ENCODE results near the gene UCK1. TPM values are rescaled to one million over a fixed set of nuclear protein-coding genes. Genes with fewer than 3 reads are reported as not detected.
A peak's percentile ranks its signal among the peaks of the same experiment; 100 is the strongest.

The UCK1 gene
- total and polyA plus RNA-seq, 2 of the 4 experiments (the other 2 are of a cell fraction): 17.9 to 21.4 TPM

DNA sequence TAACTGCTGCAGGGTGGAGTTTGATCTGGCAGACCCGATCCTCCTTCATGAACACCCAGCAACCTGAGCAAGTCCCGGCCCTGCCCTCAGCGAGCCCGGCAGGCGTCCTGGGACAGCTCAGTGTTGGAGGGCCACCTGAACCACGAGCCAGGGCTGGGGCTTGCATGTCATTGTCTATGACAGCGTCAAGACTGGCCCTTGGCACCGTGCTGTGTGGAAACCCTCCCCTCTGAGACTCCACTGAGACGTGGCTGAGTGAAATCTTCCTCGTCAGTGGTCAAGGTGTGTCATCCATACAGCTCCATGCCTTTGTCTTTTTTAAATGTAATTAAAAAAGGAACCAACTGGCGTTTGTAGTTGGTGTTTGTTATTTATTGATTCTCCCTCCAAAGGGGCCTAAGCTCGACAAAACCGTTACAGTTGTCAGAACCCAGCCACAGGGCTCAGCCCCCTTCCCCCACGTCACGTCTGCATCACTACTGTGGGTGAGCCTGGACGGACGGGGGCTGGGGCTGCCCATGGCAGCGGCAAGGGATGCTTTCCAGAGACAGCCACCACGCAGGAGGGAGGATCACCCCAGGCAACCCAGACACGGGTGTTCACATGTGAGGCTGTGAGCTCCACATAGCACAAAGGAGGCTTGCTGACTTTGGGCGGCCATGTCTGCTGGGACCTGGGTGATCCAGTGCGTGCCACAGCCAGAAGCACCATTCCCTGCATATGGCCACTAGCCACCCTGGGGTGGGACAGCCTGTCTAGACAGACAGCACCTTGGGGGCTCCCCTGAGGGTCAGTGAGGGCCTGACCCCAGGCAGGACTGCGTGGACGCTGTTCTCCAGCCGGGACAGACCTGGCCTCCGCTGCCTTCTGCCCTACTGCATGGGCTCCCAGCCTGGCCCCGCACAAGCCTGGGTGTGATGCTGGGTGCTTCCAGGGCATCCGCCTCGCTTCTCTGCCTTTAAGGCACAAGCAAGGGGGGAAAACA is 7.3 kb downstream of the UCK1 start (continued):
- TF ChIP-seq FOS (IDR thresholded peaks at IDR 0.05; ENCODE audit: low read depth, low read length) (no peak), RFX5 (IDR thresholded peaks at IDR 0.05; ENCODE audit: low read depth, low read length) (no peak)

- DNase-seq (no peak), ATAC-seq (ENCODE audit: low read depth) (no peak)
- POLR2A ChIA-PET (ENCODE audit: unreplicated experiment): no interaction called here
- H4K91ac ChIP-seq (ENCODE audit: insufficient read depth, low read depth, low read length): no peak overlapping the region
- H2AK5ac ChIP-seq (ENCODE audit: low read depth, low read length): no peak overlapping the region
- CTCF ChIA-PET: no interaction called here
- H3K27ac ChIP-seq (ENCODE audit: insufficient read depth, low read length): no peak overlapping the region
- peaks cover 9% of the 10 kb centered on the region; the same call in 1 of the 2 replicates for H4K20me1 ChIP-seq (ENCODE audit: insufficient read depth, low read length)
- H3K9me1 ChIP-seq (ENCODE audit: insufficient read depth, low read length): no peaks in the 10 kb centered on the region
- H3K4me3 ChIP-seq (ENCODE audit: insufficient read depth, low read depth, low read length): no peak overlapping the region
- 85% methylated on average over 4 of the region's 9 CpGs; no CpG with 5 or more reads in 1 of the 2 experiments for WGBS, 2 experiments (ENCODE audit: extremely low coverage in 2 of 2, insufficient read length in 1 of 2)
- H3K23ac ChIP-seq (ENCODE audit: low read depth, low read length): no peak overlapping the region
- no peak overlapping the region for H3K4ac ChIP-seq (ENCODE audit: low read depth, low read length)
- TSS peak; percentile 91 for BruUV-seq (replicated peaks)
- no peak overlapping the region for H3K18ac ChIP-seq (ENCODE audit: low read depth, low read length)
- dilution Hi-C loops (cut with HindIII; ENCODE audit: low sequenced_read_pairs, unreplicated experiment) (no loop called here), in situ Hi-C loops (cut with MboI; ENCODE audit: low sequenced_read_pairs) (no loop called here), intact Hi-C loops (cut with micrococcal nuclease) (no loop called here)
- no peak overlapping the region for H2BK15ac ChIP-seq (ENCODE audit: low read depth, low read length)
- no peak overlapping the region for H3K9ac ChIP-seq (ENCODE audit: low read depth, low read length)
- peaks cover 74% of the 10 kb centered on the region for H3K36me3 ChIP-seq (ENCODE audit: control insufficient read depth, insufficient read depth, low read length)
- no peaks in the 10 kb centered on the region for H3K9me3 ChIP-seq (ENCODE audit: control insufficient read depth, insufficient read depth, low read length)
- H3K27me3 ChIP-seq (ENCODE audit: control insufficient read depth, insufficient read depth, low read length): no peaks in the 10 kb centered on the region
- no peak overlapping the region for H2AFZ ChIP-seq (replicated peaks; ENCODE audit: low read length, poor library complexity)
- H2BK20ac ChIP-seq (ENCODE audit: low read depth, low read length): no peak overlapping the region
- H4K8ac ChIP-seq (ENCODE audit: low read depth in 2 of 2, low read length in 2 of 2): no peak overlapping the region
- H3K14ac ChIP-seq (replicated peaks; ENCODE audit: low read depth, low read length): no peak overlapping the region
- H2BK120ac ChIP-seq (ENCODE audit: low read depth, low read length): no peak overlapping the region
- no peaks in the 10 kb centered on the region for H3K79me1 ChIP-seq (ENCODE audit: low read depth in 1 of 2, low read length in 2 of 2)
- no peak overlapping the region for H4K5ac ChIP-seq (ENCODE audit: low read depth, low read length)
- no peak overlapping the region for H3K56ac ChIP-seq (ENCODE audit: extremely low read depth, insufficient read depth, low read length)
- no peak overlapping the region for H2AK9ac ChIP-seq (replicated peaks; ENCODE audit: low read depth, low read length, poor library complexity)
- no peak overlapping the region for H2BK5ac ChIP-seq (ENCODE audit: low read depth, low read length, poor library complexity, severe bottlenecking)
- no peaks in the 10 kb centered on the region for H3K4me1 ChIP-seq (ENCODE audit: control insufficient read depth, insufficient read depth, low read length)
- no peak overlapping the region for H3K4me2 ChIP-seq (ENCODE audit: low read depth, low read length)
- TF ChIP-seq CTCF (conservative IDR thresholded peaks at IDR 0.05; ENCODE audit: low read depth, low read length) (no peak), USF2 (IDR thresholded peaks at IDR 0.05; ENCODE audit: low read depth, low read length) (no peak), MXI1 (IDR thresholded peaks at IDR 0.05; ENCODE audit: borderline replicate concordance, low read depth, low read length) (no peak), SMC3 (IDR thresholded peaks at IDR 0.05; ENCODE audit: low read depth, low read length) (no peak), BHLHE40 (IDR thresholded peaks at IDR 0.05; ENCODE audit: low read depth, low read length) (no peak), NFE2L2 (IDR thresholded peaks at IDR 0.05; ENCODE audit: low read depth, low read length) (no peak), RCOR1 (IDR thresholded peaks at IDR 0.05; ENCODE audit: insufficient replicate concordance, low read length) (no peak), CEBPB (IDR thresholded peaks at IDR 0.05; ENCODE audit: low read depth, low read length) (no peak), POLR2A (IDR thresholded peaks at IDR 0.05; ENCODE audit: low read depth, low read length) (no peak), ELK1 (IDR thresholded peaks at IDR 0.05; ENCODE audit: borderline replicate concordance, low read depth, low read length) (no peak), RAD21 (IDR thresholded peaks at IDR 0.05; ENCODE audit: low read length) (no peak)
Measured at GRCh38 chr9:131523086-131523388, 8.0 kb downstream of the UCK1 start.
